ENCODE results near the gene FABP2.

Gene FABP2

GRCh38 chr4:119321921-119322687, at the start of gene FABP2:
FABP2 (minus strand) TSS chr4:119322138; CDS start chr4:119322102, 36 bp downstream.
- ChIA-PET POLR2A (no interaction called here), CTCF (no interaction called here)
- Histone ChIP-seq H3K9me3 (ENCODE audit: control insufficient read depth, insufficient read depth, low read depth, low read length) (no peaks in the 10 kb centered on the region), H3K4me3 (ENCODE audit: low read depth, low read length) (no peak within 1 kb of the TSS), H3K27ac (ENCODE audit: extremely low read depth, low read depth, low read length) (no peak within 1 kb of the TSS), H3K36me3 (ENCODE audit: control insufficient read depth in 2 of 2, insufficient read depth in 1 of 2, low read length in 2 of 2) (no peaks in the 10 kb centered on the region), H3K4me1 (ENCODE audit: control insufficient read depth, insufficient read depth, low read length) (no peaks in the 10 kb centered on the region)
- TF ChIP-seq ZNF529 (tag by site-specific recombination; IDR thresholded peaks at IDR 0.05; ENCODE audit: insufficient replicate concordance) (no peak), ZNF335 (tag by site-specific recombination; conservative IDR thresholded peaks at IDR 0.05) (no peak), ZNF112 (tag by site-specific recombination; IDR thresholded peaks at IDR 0.05) (no peak), ZNF837 (tag by site-specific recombination; IDR thresholded peaks at IDR 0.05) (no peak), TRIM28 (IDR thresholded peaks at IDR 0.05; ENCODE audit: borderline replicate concordance, low read length) (no peak), IKZF3 (tag by site-specific recombination; IDR thresholded peaks at IDR 0.05) (peak; percentile 51; the same call in 1 of the 2 replicates), AEBP2 (tag by site-specific recombination; IDR thresholded peaks at IDR 0.05; ENCODE audit: borderline replicate concordance) (no peak), ZNF626 (tag by site-specific recombination; IDR thresholded peaks at IDR 0.05) (no peak), ZNF610 (tag by site-specific recombination; IDR thresholded peaks at IDR 0.05; ENCODE audit: borderline replicate concordance) (no peak), ZSCAN16 (tag by site-specific recombination; IDR thresholded peaks at IDR 0.05) (no peak), ZNF311 (tag by site-specific recombination; IDR thresholded peaks at IDR 0.05; ENCODE audit: borderline replicate concordance) (no peak), ZNF654 (tag by site-specific recombination; IDR thresholded peaks at IDR 0.05; ENCODE audit: low read depth) (no peak), ZBTB21 (tag by site-specific recombination; IDR thresholded peaks at IDR 0.05) (no peak), ZNF416 (tag by site-specific recombination; IDR thresholded peaks at IDR 0.05) (no peak), SP3 (tag by site-specific recombination; IDR thresholded peaks at IDR 0.05) (no peak), ZBTB10 (tag by site-specific recombination; IDR thresholded peaks at IDR 0.05) (no peak), ZNF341 (tag by site-specific recombination; IDR thresholded peaks at IDR 0.05; ENCODE audit: low read depth) (no peak), ZNF426 (tag by site-specific recombination; IDR thresholded peaks at IDR 0.05) (no peak), SP7 (tag by site-specific recombination; IDR thresholded peaks at IDR 0.05) (peak; percentile 45), ZNF138 (tag by site-specific recombination; IDR thresholded peaks at IDR 0.05; ENCODE audit: borderline replicate concordance) (no peak), ZNF23 (tag by site-specific recombination; IDR thresholded peaks at IDR 0.05; ENCODE audit: borderline replicate concordance) (no peak), YY1 (tag by site-specific recombination; IDR thresholded peaks at IDR 0.05) (no peak), ZNF843 (tag by site-specific recombination; IDR thresholded peaks at IDR 0.05) (peak; percentile 63; the same call in 1 of the 2 replicates), ZNF350 (tag by site-specific recombination; IDR thresholded peaks at IDR 0.05) (no peak), ZNF121 (tag by site-specific recombination; IDR thresholded peaks at IDR 0.05) (no peak), ZBTB44 (tag by site-specific recombination; IDR thresholded peaks at IDR 0.05) (0 out of 2 replicates have a peak, but pooled peaks have one; percentile 40), PRDM6 (tag by site-specific recombination; IDR thresholded peaks at IDR 0.05) (peak; percentile 78), GFI1B (tag by site-specific recombination; IDR thresholded peaks at IDR 0.05) (no peak), ZNF560 (tag by site-specific recombination; IDR thresholded peaks at IDR 0.05; ENCODE audit: borderline replicate concordance) (no peak), ZNF354C (tag by site-specific recombination; IDR thresholded peaks at IDR 0.05; ENCODE audit: borderline replicate concordance, low read depth) (no peak), ZSCAN23 (tag by site-specific recombination; IDR thresholded peaks at IDR 0.05) (no peak)
